IPS-NIHi11 (cell line): ENCODE data around the gene ATRNL1.
"Not testable (repeated sequence)": the region's sequence is repeated elsewhere in the genome, so short reads cannot be mapped to it uniquely, and the experiment has no call there.

Experiments
- DNase-seq: peaks from one replicate; pipeline ENCODE4 v3.0.0; 2012; ENCODE audit warnings: mixed read lengths, low spot score

Gene ATRNL1

GRCh38 chr10:115761166-115761565 lies 668.0 kb downstream of the ATRNL1 start:
- DNase-seq = no peak

DNA sequence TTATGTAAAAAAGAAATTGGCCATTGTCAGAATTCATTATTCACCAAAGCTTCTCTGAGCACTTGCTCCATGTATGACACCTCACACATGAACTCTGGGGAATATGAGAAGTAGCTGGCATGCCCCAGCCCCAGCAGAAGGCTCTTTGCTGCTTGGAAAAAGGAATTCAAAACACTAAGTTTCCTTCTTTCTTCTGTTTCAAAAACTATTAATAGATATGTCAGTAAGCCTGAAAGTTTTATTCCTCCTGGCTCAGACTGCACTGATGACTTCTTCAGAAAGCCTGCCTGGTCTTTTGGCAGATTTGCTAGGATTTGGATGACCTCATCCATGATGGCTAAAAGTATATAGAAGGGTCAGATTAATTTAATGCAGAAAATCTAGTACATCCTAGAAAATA lies 668.9 kb downstream of the ATRNL1 start:
- DNase-seq = no peak

GRCh38 chr10:115771755-115772154 lies 678.6 kb downstream of the ATRNL1 start:
- no peak for DNase-seq

GRCh38 chr10:115772606-115773005 lies 679.4 kb downstream of the ATRNL1 start:
- DNase-seq = no peak

DNA sequence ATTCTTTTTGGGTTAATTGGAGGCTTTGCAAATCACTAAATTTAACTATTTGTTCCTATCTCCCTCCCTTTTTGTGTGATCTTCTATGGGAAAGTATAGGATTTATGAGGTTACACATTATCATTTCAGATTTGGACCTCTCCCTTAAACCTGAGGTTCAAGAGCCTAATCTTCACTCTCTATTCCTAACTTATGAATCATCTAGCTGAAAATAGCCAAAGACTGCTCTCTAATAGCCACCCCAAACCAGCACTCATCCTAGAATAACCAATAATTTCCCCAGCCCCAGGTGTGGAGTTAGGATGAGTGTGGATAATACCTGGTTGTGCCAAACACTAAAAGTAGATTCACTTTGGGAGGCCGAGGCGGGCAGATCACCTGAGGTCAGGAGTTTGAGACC lies 680.7 kb downstream of the ATRNL1 start:
- no peak for DNase-seq

- DNase-seq = no peak
These were observed 681.6 kb downstream of the ATRNL1 start for GRCh38 chr10:115774721-115775120.

DNA sequence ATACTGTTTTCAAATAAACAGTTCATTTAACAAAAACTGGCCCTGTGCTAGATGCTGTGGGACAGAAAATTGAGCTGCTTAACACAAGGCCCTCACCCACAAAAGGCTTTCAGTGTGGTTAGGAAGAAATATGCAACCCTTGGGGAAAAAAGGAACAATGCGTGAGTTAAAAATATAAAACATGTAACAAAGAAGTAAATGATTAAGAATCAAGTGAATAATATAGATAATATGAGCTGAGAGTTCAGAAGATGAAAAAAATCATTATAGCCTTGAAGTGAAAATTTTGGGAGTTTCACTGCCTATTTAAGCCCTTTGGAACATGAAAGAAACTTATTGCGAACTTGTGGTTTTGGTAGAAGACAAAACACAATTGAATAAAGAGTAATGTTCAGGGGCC lies 684.5 kb downstream of the ATRNL1 start:
- no peak for DNase-seq

DNA sequence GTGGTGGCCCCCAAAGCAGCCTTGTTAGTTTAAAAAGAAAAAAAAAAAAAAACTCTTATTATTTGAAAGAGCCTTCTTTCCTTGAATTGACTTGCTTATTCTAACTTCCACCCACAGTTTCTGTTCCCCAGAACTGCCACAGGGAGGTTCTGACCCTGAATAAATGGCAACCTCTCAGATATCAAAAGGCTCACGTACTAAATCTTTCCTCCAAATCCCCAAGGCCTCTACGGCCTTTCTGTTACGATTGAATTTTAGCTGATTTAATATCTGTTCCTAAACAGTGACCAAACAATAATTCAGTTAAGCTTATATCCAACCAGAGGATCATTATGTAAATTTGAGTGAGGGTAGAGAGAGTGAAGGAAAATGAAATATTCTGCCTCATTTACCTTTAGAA lies 697.1 kb downstream of the ATRNL1 start:
- no peak for DNase-seq

- no peak for DNase-seq
These were observed 702.8 kb downstream of the ATRNL1 start for GRCh38 chr10:115795964-115796363.

DNA sequence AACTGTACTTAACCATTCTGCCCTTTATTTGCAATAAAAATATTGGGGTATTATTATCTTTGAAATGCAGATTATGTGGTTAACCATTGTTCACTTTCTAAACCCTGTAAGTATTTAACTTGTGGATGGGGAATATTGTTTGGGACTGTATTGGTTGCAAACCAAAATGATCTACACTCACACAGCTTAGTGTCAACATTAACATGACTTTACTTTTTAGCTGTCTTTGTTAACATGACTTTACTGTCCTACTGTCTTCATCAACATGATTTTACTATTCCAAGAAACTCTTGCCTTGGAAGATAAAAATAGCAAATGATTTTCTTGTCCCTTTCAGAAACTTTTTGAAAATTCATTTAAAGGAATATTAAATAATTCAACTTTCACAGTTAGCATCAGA lies 708.3 kb downstream of the ATRNL1 start:
- DNase-seq = no peak

DNA sequence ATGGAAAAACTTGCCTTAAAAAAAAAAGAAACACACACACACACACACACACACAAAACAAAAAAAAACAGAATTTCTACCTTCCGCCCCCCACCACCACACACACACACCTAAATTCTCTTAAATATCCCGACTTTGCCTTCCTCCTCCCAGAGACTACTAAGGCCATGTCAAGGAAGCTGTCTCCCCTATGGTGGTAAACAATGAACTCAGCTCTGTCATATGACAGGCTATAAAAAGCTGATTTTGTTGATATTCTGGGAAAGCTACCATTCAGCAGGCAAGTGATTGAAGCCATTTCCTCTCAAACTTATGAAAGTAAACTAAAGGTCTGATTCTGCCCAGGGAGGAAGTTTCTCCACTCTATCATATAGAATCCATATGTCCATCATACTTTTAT lies 708.8 kb downstream of the ATRNL1 start:
- DNase-seq = no peak

DNA sequence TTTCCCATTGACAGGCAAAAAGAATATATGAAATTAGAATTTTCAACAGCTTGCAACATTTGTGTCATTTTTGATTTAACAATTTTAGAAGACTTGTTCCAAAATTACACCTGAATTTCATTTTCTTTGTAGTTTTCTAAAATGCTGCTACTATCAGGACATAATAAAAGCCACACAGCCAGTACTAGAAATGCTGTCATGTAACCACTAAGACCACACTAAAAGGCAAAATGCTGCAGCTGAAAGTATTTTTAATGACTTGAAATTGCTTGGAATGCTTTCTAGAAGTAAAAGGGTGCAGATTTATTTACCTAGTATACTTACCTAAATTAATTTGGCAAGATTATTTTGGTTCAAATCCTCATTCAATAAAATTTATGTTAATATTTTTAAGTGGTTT lies 709.7 kb downstream of the ATRNL1 start:
- no peak for DNase-seq

GRCh38 chr10:115814542-115814941 lies 721.4 kb downstream of the ATRNL1 start:
- no peak for DNase-seq

GRCh38 chr10:115818012-115818411 lies 724.8 kb downstream of the ATRNL1 start:
- DNase-seq = no peak

GRCh38 chr10:115826396-115826795 lies 733.2 kb downstream of the ATRNL1 start:
- DNase-seq = no peak

DNA sequence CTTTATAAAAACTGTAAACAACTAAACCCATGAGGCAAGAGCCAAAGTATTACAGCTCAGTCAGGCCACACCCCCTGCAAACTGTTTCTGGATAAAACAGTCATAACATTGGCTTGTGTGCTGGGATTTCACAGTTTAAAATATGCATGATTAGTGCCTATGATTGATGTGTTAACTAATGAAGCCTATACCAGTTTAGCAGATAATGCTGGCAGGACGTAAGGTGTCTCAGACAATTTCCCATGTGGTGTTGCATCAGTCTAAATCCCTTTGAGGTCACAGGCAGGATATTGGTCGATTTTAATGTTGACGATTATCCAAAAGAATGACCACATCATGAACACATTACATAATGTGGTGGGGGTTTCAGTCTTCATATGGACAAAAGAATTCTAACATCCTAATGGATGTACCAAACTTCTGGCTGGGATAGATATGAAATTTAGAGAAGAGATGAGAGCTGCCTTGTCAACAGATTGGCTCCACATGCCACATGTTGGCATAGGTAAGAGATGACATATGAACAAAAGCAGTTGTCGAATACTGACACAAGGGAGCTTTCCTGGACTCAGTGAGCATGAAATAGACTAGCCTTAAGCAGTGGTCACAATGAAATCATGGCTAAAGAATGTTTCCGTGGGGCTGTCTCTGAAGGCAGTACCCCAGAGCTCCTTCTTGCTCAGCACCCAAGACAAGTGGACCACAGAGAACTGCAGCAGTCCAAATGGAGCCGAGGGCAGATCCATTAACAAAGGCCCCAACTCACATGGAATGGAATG lies 734.3 kb downstream of the ATRNL1 start:
- DNase-seq = no peak

DNA sequence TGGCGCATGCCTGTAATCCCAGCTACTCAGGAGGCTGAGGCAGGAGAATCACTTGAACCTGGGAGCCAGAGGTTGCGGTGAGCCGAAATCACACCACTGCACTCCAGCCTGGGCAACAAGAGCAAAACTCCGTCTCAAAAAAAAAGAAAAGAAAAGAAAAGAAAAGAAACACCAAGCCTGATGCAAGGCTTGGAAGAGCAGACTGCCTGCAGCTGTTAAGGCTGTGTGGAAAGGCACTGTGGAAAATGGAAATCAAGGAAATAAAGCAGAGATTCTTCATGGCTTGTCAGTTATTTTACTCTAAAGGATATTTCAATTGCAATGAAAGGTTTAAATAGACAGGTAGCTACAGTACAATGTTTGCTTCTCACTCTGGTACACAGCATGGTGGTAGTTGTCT lies 735.0 kb downstream of the ATRNL1 start:
- not testable (repeated sequence) for DNase-seq

DNA sequence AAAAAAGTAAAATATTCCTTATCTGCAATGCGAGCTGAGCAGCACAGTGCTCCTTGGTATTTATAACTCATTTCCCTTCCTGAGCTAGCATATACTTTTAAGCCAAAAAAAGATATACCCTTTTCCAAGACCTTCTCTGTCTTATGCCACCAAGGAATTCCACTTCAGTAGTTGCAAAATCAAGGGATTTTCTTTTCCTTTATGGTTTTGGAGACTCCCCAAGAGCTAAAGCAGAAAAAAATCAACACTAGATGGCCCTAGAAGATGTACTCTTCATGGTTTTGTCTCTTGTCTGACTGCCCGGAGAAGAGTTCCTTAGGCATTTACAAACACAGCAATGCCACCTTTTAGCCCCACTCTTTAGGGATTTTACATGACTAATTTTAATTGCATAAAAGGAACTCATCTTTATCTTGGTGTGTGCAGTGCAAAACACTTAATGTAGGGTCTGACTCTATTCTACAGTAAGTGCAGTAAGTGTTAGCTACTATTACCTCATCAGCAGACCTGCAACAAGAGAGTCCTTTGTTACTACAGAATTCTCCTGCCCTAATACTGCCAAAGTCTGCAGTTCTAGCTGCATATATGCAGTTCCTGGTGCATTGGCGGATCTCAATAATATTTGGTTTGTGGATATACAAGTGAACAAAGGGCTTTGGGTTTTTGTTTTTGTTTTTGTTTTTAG lies 736.5 kb downstream of the ATRNL1 start:
- DNase-seq = no peak

DNA sequence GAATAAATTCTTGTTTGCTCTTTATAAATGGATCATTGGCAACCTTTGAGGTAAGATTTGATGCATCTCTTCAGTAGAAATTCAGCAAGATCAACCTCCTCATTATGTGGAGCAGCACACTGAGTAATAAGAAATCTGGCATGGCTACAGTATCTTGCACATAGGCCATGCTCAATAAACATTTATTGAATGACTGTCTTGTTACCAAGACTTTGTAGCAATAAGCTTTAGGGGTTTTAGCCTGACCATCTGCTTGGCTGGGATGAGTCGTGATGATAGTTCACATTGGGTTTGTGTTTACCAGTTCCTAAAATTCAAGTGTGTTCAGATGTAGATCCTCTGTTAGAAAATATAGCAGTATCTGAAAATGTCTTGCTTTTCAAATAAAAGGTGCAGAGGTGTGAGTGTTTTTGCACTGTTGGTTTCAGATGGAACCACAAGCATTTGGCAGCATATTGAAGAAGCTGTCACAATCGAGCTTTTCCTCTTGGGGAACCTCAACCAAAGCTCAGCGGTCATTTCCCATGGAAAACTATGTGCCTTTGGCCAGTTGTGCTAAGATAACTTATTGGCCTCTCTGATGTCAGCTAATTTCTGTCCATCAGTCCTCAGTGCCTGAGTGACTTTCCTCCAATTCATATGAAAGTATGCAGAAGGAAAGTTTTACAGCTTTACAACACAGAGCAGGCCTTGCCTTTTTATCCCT lies 737.3 kb downstream of the ATRNL1 start:
- no peak for DNase-seq

- no peak for DNase-seq
These were observed 737.9 kb downstream of the ATRNL1 start for GRCh38 chr10:115831016-115831415.

DNA sequence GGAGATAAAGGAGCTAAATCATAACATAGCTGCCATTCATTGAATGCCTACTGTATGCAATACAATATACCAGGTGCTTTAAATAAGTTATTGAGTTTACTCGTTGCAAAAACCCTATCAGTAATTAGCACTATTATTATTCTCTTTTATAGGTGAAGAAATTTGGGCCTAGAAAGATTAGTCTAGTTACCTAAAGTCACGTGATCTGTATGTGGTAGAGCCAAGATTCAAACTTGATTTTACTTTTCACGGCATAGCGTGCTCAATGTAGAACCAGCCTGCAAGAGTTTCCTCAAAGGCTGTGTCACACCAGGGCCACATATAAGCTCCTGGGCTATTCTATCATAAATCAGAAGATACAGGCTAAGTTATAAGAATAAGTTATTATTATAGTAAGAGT lies 740.0 kb downstream of the ATRNL1 start:
- no peak for DNase-seq

GRCh38 chr10:115844591-115844990 lies 751.4 kb downstream of the ATRNL1 start:
- no peak for DNase-seq

DNA sequence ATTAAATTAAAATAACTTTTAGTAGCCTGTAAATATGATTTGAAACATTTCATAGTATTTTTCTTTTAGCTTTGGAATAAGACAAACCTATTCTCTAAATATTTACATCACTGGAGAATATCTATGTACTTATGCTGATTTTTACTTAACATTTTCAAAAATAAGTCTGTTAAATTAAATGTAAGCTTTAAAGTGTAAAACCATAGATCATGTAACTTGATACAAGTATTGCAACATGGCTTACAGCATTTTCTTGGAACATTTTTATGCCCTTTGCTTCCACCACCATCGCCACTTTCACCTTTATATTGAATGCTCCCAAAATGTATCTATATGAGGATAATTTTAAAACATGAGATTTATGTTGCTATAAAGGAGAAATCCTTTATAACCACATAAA lies 752.8 kb downstream of the ATRNL1 start:
- DNase-seq = no peak
